KMS-11 (cell line): ENCODE measurements around the gene BBX.

ENCODE experiments used
- H2AFZ ChIP-seq: fragments of 200-600 bp; sonication (generic); 2 replicates; pipeline ENCODE4 v1.6.1; 2016; ENCODE audit warnings: antibody characterized with exemption, mixed run types, low read depth
- H3K27ac ChIP-seq: fragments of 200-600 bp; sonication (generic); 2 replicates; pipeline ENCODE4 v1.6.1; 2016; ENCODE audit warnings: mild to moderate bottlenecking, mixed run types
- H3K27me3 ChIP-seq: fragments of 200-600 bp; sonication (generic); 2 replicates; pipeline ENCODE4 v1.6.1; 2017; ENCODE audit warnings: mild to moderate bottlenecking, low read depth, mixed run types, moderate library complexity; ENCODE audit not compliant: insufficient read depth
- H3K36me3 ChIP-seq: fragments of 200-600 bp; sonication (generic); 2 replicates; pipeline ENCODE4 v1.6.1; 2017; ENCODE audit warnings: mild to moderate bottlenecking, mixed run types; ENCODE audit not compliant: insufficient read depth
- H3K4me1 ChIP-seq: fragments of 200-600 bp; sonication (generic); 2 replicates; pipeline ENCODE4 v1.6.1; 2016; ENCODE audit warnings: mild to moderate bottlenecking, low read depth, mixed run types; ENCODE audit not compliant: poor library complexity, severe bottlenecking
- H3K4me2 ChIP-seq: fragments of 200-600 bp; sonication (generic); 2 replicates; pipeline ENCODE4 v1.7.0; 2016; ENCODE audit warnings: mild to moderate bottlenecking, mixed run types
- H3K4me3 ChIP-seq: fragments of 200-600 bp; sonication (generic); IDR thresholded peaks from 2 replicates; pipeline ENCODE4 v1.6.1; 2017; ENCODE audit warnings: low read depth, low read length, mixed read lengths; ENCODE audit not compliant: insufficient read depth
- H3K79me2 ChIP-seq: fragments of 200-600 bp; sonication (generic); 2 replicates; pipeline ENCODE4 v1.6.1; 2016; ENCODE audit warnings: low read depth, mixed run types; ENCODE audit not compliant: insufficient read depth
- H3K9ac ChIP-seq: fragments of 200-600 bp; sonication (generic); 2 replicates; pipeline ENCODE4 v1.6.1; 2016; ENCODE audit warnings: mild to moderate bottlenecking, mixed run types
- H4K20me1 ChIP-seq: fragments of 200-600 bp; sonication (generic); 2 replicates; pipeline ENCODE4 v1.6.1; 2016; ENCODE audit warnings: mild to moderate bottlenecking, mixed run types; ENCODE audit not compliant: insufficient read depth
- TF ChIP-seq, protein P1 (sequence below): fragments of 200-600 bp; sonication (generic); conservative IDR thresholded peaks from 2 replicates; pipeline ENCODE4 v1.6.1; 2017; ENCODE audit warnings: low read depth, mild to moderate bottlenecking, antibody characterized with exemption, low read length, moderate library complexity, mixed read lengths

The BBX gene

DNA sequence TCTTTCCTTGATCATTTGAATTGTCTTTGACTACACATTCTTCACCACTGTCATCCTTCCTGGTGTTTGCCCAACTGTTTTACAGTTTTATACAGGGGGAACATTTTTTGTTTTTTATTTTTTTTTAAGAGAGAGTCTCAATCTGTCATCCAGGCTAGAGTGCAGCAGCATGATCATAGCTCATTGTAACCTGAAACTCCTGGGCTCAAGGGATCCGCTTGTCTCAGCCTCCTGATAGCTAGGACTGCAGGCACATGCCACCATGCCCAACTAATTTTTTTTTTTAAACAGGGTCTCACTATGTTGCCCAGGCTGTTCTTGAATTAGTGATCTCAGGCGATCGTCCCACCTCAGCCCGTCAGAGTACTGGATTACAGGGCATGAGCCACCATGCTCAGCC lies 222.6 kb downstream of the BBX start:
- Histone ChIP-seq H3K27ac (no peak overlapping the region), H3K4me2 (no peak overlapping the region), H3K9ac (no peak overlapping the region)

GRCh38 chr3:107752202-107752990 lies 229.6 kb downstream of the BBX start:
- TF ChIP-seq, protein P1, sequence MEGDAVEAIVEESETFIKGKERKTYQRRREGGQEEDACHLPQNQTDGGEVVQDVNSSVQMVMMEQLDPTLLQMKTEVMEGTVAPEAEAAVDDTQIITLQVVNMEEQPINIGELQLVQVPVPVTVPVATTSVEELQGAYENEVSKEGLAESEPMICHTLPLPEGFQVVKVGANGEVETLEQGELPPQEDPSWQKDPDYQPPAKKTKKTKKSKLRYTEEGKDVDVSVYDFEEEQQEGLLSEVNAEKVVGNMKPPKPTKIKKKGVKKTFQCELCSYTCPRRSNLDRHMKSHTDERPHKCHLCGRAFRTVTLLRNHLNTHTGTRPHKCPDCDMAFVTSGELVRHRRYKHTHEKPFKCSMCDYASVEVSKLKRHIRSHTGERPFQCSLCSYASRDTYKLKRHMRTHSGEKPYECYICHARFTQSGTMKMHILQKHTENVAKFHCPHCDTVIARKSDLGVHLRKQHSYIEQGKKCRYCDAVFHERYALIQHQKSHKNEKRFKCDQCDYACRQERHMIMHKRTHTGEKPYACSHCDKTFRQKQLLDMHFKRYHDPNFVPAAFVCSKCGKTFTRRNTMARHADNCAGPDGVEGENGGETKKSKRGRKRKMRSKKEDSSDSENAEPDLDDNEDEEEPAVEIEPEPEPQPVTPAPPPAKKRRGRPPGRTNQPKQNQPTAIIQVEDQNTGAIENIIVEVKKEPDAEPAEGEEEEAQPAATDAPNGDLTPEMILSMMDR = peak; percentile 61; the same call in 1 of the 2 replicates
- no peaks in the 10 kb centered on the region for H3K79me2 ChIP-seq
- H3K4me2 ChIP-seq = no peak overlapping the region
- no peak overlapping the region for H3K27ac ChIP-seq
- no peaks in the 10 kb centered on the region for H3K27me3 ChIP-seq
- no peaks in the 10 kb centered on the region for H4K20me1 ChIP-seq
- no peak overlapping the region for H3K9ac ChIP-seq
- no peaks in the 10 kb centered on the region for H3K36me3 ChIP-seq
- no peak overlapping the region for H3K4me3 ChIP-seq
- no peaks in the 10 kb centered on the region for H3K4me1 ChIP-seq
- H2AFZ ChIP-seq = no peak overlapping the region

More for the DNA sequence above, 222.6 kb downstream of the BBX start:
- H4K20me1 ChIP-seq = no peaks in the 10 kb centered on the region
- H3K27me3 ChIP-seq = no peaks in the 10 kb centered on the region
- H3K4me3 ChIP-seq = no peak overlapping the region
- H3K79me2 ChIP-seq = no peaks in the 10 kb centered on the region
- TF ChIP-seq, protein P1 = no peak
- no peak overlapping the region for H2AFZ ChIP-seq
- no peaks in the 10 kb centered on the region for H3K36me3 ChIP-seq
- H3K4me1 ChIP-seq = no peaks in the 10 kb centered on the region

GRCh38 chr3:107753494-107753893 lies 230.7 kb downstream of the BBX start:
- no peak overlapping the region for H3K27ac ChIP-seq
- TF ChIP-seq, protein P1 = peak; percentile 41
- H3K9ac ChIP-seq = no peak overlapping the region
- no peaks in the 10 kb centered on the region for H3K4me1 ChIP-seq
- H3K27me3 ChIP-seq = no peaks in the 10 kb centered on the region
- no peak overlapping the region for H3K4me2 ChIP-seq
- H2AFZ ChIP-seq = no peak overlapping the region
- H3K36me3 ChIP-seq = no peaks in the 10 kb centered on the region
- H3K4me3 ChIP-seq = no peak overlapping the region
- H4K20me1 ChIP-seq = no peaks in the 10 kb centered on the region
- no peaks in the 10 kb centered on the region for H3K79me2 ChIP-seq

DNA sequence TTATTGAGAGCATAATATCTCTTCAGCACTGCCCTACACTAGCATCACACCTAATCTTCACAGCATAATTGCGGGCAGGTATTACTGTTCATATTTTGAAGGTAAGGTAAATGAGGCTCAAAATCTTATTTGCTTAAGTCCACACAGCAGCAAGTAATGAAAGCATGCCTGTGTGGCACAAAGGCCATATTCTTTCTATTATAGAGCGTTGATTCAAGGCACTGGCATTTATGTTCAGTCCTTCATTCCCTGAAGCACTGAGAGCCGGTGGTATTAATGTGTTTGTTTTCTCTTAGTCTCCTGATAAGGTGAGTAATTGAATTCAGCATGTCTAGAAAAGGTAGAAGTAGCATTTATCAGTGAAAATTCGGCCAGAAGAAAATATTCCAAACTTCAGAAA lies 231.2 kb downstream of the BBX start:
- TF ChIP-seq, protein P1 = no peak
- Histone ChIP-seq H4K20me1 (no peaks in the 10 kb centered on the region), H3K9ac (no peak overlapping the region), H3K4me3 (no peak overlapping the region), H2AFZ (no peak overlapping the region), H3K4me1 (no peaks in the 10 kb centered on the region), H3K79me2 (no peaks in the 10 kb centered on the region), H3K27me3 (no peaks in the 10 kb centered on the region), H3K4me2 (no peak overlapping the region), H3K27ac (no peak overlapping the region), H3K36me3 (no peaks in the 10 kb centered on the region)
